Smooth muscle cell (in vitro differentiated cells): ENCODE results near the gene ACTN1. TPM values are rescaled to one million over a fixed set of nuclear protein-coding genes. Genes with fewer than 3 reads are reported as not detected.

Source experiments
- DNase-seq: peaks from one replicate; lab custom pipeline; 2025; ENCODE audit not compliant: unreplicated experiment; lab: John Stamatoyannopoulos, UW
- H2AFZ ChIP-seq: fragments of 200-600 bp; sonication (generic); 2 replicates; pipeline ENCODE4 v1.6.0; 2016; ENCODE audit warnings: antibody characterized with exemption, low read depth, mild to moderate bottlenecking
- H3F3A ChIP-seq: fragments of 200-600 bp; sonication (generic); 2 replicates; pipeline ENCODE4 v1.6.0; 2017; ENCODE audit warnings: antibody characterized with exemption, low read depth
- H3K27ac ChIP-seq: fragments of 200-600 bp; sonication (generic); 2 replicates; pipeline ENCODE4 v1.5.1; 2016; ENCODE audit warnings: low read depth, mild to moderate bottlenecking
- H3K27me3 ChIP-seq: fragments of 200-600 bp; sonication (generic); 2 replicates; pipeline ENCODE4 v1.6.1; 2016; ENCODE audit warnings: low read depth, mild to moderate bottlenecking
- H3K36me3 ChIP-seq: fragments of 200-600 bp; sonication (generic); 2 replicates; pipeline ENCODE4 v1.5.1; 2016; ENCODE audit warnings: low read depth
- H3K4me1 ChIP-seq: fragments of 200-600 bp; sonication (generic); 2 replicates; pipeline ENCODE4 v1.5.1; 2016; ENCODE audit warnings: low read depth
- H3K4me2 ChIP-seq: fragments of 200-600 bp; sonication (generic); 2 replicates; pipeline ENCODE4 v1.6.0; 2016; ENCODE audit warnings: mild to moderate bottlenecking
- H3K4me3 ChIP-seq: fragments of 200-600 bp; sonication (generic); 2 replicates; pipeline ENCODE4 v1.5.1; 2016; ENCODE audit warnings: mild to moderate bottlenecking
- H3K79me2 ChIP-seq: fragments of 200-600 bp; sonication (generic); 2 replicates; pipeline ENCODE4 v1.6.0; 2016; ENCODE audit warnings: low read depth, mild to moderate bottlenecking
- H3K9ac ChIP-seq: fragments of 200-600 bp; sonication (generic); 2 replicates; pipeline ENCODE4 v1.6.0; 2016; ENCODE audit warnings: low read depth
- H3K9me3 ChIP-seq: fragments of 200-600 bp; sonication (generic); replicated peaks from 2 replicates; pipeline ENCODE4 v1.5.1; 2016; ENCODE audit warnings: low read depth
- H4K20me1 ChIP-seq: fragments of 200-600 bp; sonication (generic); 2 replicates; pipeline ENCODE4 v1.6.0; 2016; ENCODE audit warnings: low read depth
- CTCF ChIP-seq: fragments of 200-600 bp; sonication (generic); IDR thresholded peaks from 2 replicates; pipeline ENCODE4 v1.5.1; 2017; ENCODE audit warnings: borderline replicate concordance, mild to moderate bottlenecking, antibody characterized with exemption; ENCODE audit not compliant: insufficient read depth, poor library complexity, severe bottlenecking
- WGBS: methylation state at CpG from one replicate; pipeline ENCODE4 v1.1.7; 2016; ENCODE audit warnings: low lambda C conversion rate; 5-methylcytosine and 5-hydroxymethylcytosine counted together
- polyA plus RNA-seq: library from polyadenylated mRNA; unstranded; fragments of >200 nt; fragmentation: Nextera tagmentation; extraction: Ambion mirVana; gene quantifications from 2 replicates; pipeline ENCODE4 v1.2.1, GENCODE V29; 2016
- total RNA-seq: library from RNA; depleted of rRNA; stranded (reverse); fragments of >200 nt; gene quantifications from 2 replicates; pipeline ENCODE4 v1.2.3, GENCODE V29; 2014

The ACTN1 gene
- total and polyA plus RNA-seq, 2 experiments from 2014 or later, result 422 to 806 TPM

GRCh38 chr14:68970038-68970612 is 9.0 kb downstream of the ACTN1 start:
- no peak for TF ChIP-seq CTCF
- Histone ChIP-seq H3K9ac (peak overlapping the region; percentile 39), H3K27ac (peak overlapping the region; percentile 96), H2AFZ (no peak overlapping the region), H4K20me1 (peaks cover 100% of the 10 kb centered on the region), H3K4me1 (peaks cover 26% of the 10 kb centered on the region), H3K36me3 (peaks cover 2% of the 10 kb centered on the region), H3K27me3 (no peaks in the 10 kb centered on the region), H3K4me3 (no peak overlapping the region), H3F3A (peaks cover 20% of the 10 kb centered on the region), H3K4me2 (peak overlapping the region; percentile 91), H3K9me3 (no peaks in the 10 kb centered on the region), H3K79me2 (peaks cover 100% of the 10 kb centered on the region)
- DNase-seq, result no peak
- 28% methylated on average over 8 of the region's 8 CpGs for WGBS

- Histone ChIP-seq H3K4me1 (peaks cover 26% of the 10 kb centered on the region), H3K4me3 (no peak overlapping the region), H3K4me2 (peak overlapping the region; percentile 91), H2AFZ (no peak overlapping the region), H3K27ac (peak overlapping the region; percentile 96), H3K9ac (peak overlapping the region; percentile 39), H4K20me1 (peaks cover 100% of the 10 kb centered on the region), H3F3A (peaks cover 18% of the 10 kb centered on the region), H3K9me3 (no peaks in the 10 kb centered on the region), H3K79me2 (peaks cover 100% of the 10 kb centered on the region), H3K27me3 (no peaks in the 10 kb centered on the region), H3K36me3 (peaks cover 2% of the 10 kb centered on the region)
- no peak for DNase-seq
- no peak for TF ChIP-seq CTCF
- 61% methylated on average over 12 of the region's 12 CpGs for WGBS
These were observed 9.6 kb downstream of the ACTN1 start for GRCh38 chr14:68969278-68970033.

- Histone ChIP-seq H3K4me2 (peak overlapping the region; percentile 37), H3K27me3 (no peaks in the 10 kb centered on the region), H3K4me3 (no peak overlapping the region), H3K4me1 (peaks cover 26% of the 10 kb centered on the region), H3K9ac (no peak overlapping the region), H3K9me3 (no peaks in the 10 kb centered on the region), H2AFZ (no peak overlapping the region), H3K36me3 (no peaks in the 10 kb centered on the region), H3K27ac (peak overlapping the region; percentile 96), H3F3A (peaks cover 18% of the 10 kb centered on the region), H3K79me2 (peaks cover 100% of the 10 kb centered on the region), H4K20me1 (peaks cover 100% of the 10 kb centered on the region)
- 87% methylated on average over 4 of the region's 4 CpGs for WGBS
- no peak for TF ChIP-seq CTCF
- no peak for DNase-seq
These were observed 10.4 kb downstream of the ACTN1 start for GRCh38 chr14:68968721-68969120.
